ENCODE measurements around the gene EDIL3. TPM values are rescaled to one million over a fixed set of nuclear protein-coding genes. Genes with fewer than 3 reads are reported as not detected.
"Not testable (repeated sequence)": the region's sequence is repeated elsewhere in the genome, so short reads cannot be mapped to it uniquely, and the experiment has no call there.

The EDIL3 gene
- total RNA-seq, 4 donors from 2014 or later: 9.4 to 21.5 (median 17.5) TPM

- WGBS: 92% methylated on average over 1 of the region's 1 CpG
- Histone ChIP-seq H3K9me3 (no peaks in the 10 kb centered on the region), H3K4me3 (no peak overlapping the region), H3K36me3 (no peaks in the 10 kb centered on the region), H3K27ac (no peak overlapping the region), H3K4me1 (no peaks in the 10 kb centered on the region), H3K27me3 (no peaks in the 10 kb centered on the region)
- no peak for DNase-seq (ENCODE audit: low spot score in 2 of 2)
- no peak for TF ChIP-seq POLR2AphosphoS5 (IDR thresholded peaks at IDR 0.05)
- no peak for TF ChIP-seq POLR2A (IDR thresholded peaks at IDR 0.05)
- no peak for TF ChIP-seq EP300 (IDR thresholded peaks at IDR 0.05)
- TF ChIP-seq CTCF (IDR thresholded peaks at IDR 0.05): no peak
Measured at GRCh38 chr5:84184857-84185256, 199.8 kb downstream of the EDIL3 start.

GRCh38 chr5:84181093-84181492 lies 203.6 kb downstream of the EDIL3 start:
- no peak for TF ChIP-seq POLR2AphosphoS5 (IDR thresholded peaks at IDR 0.05)
- TF ChIP-seq EP300 (IDR thresholded peaks at IDR 0.05): no peak
- no peak for TF ChIP-seq POLR2A (IDR thresholded peaks at IDR 0.05)
- TF ChIP-seq CTCF (IDR thresholded peaks at IDR 0.05): no peak
- Histone ChIP-seq H3K27ac (no peak overlapping the region), H3K4me3 (no peak overlapping the region), H3K4me1 (no peaks in the 10 kb centered on the region), H3K9me3 (no peaks in the 10 kb centered on the region), H3K36me3 (no peaks in the 10 kb centered on the region), H3K27me3 (no peaks in the 10 kb centered on the region)
- WGBS: 39% methylated on average over 3 of the region's 3 CpGs
- no peak for DNase-seq (ENCODE audit: low spot score in 2 of 2)

GRCh38 chr5:84168841-84169240 lies 215.8 kb downstream of the EDIL3 start:
- Histone ChIP-seq H3K36me3 (no peaks in the 10 kb centered on the region), H3K4me1 (no peaks in the 10 kb centered on the region), H3K27ac (no peak overlapping the region), H3K9me3 (no peaks in the 10 kb centered on the region), H3K27me3 (no peaks in the 10 kb centered on the region), H3K4me3 (no peak overlapping the region)
- TF ChIP-seq CTCF (IDR thresholded peaks at IDR 0.05) (no peak), POLR2A (IDR thresholded peaks at IDR 0.05) (no peak), POLR2AphosphoS5 (IDR thresholded peaks at IDR 0.05) (no peak), EP300 (IDR thresholded peaks at IDR 0.05) (no peak)
- WGBS: 90% methylated on average over 2 of the region's 2 CpGs
- DNase-seq (ENCODE audit: low spot score in 2 of 2): no peak

- TF ChIP-seq CTCF (IDR thresholded peaks at IDR 0.05): no peak
- TF ChIP-seq EP300 (IDR thresholded peaks at IDR 0.05): no peak
- TF ChIP-seq POLR2AphosphoS5 (IDR thresholded peaks at IDR 0.05): no peak
- TF ChIP-seq POLR2A (IDR thresholded peaks at IDR 0.05): no peak
- no peak for DNase-seq (ENCODE audit: low spot score in 2 of 2)
- H3K27ac ChIP-seq: no peak overlapping the region
- H3K4me3 ChIP-seq: no peak overlapping the region
- H3K9me3 ChIP-seq: no peaks in the 10 kb centered on the region
- H3K27me3 ChIP-seq: no peaks in the 10 kb centered on the region
- H3K4me1 ChIP-seq: no peaks in the 10 kb centered on the region
- WGBS: 69% methylated on average over 1 of the region's 1 CpG
- H3K36me3 ChIP-seq: no peaks in the 10 kb centered on the region
Measured at GRCh38 chr5:84163671-84164070, 221.0 kb downstream of the EDIL3 start.

GRCh38 chr5:84162695-84163094 lies 222.0 kb downstream of the EDIL3 start:
- no peaks in the 10 kb centered on the region for H3K27me3 ChIP-seq
- no peaks in the 10 kb centered on the region for H3K4me1 ChIP-seq
- no peak for DNase-seq (ENCODE audit: low spot score in 2 of 2)
- TF ChIP-seq CTCF (IDR thresholded peaks at IDR 0.05) (no peak), POLR2AphosphoS5 (IDR thresholded peaks at IDR 0.05) (no peak), POLR2A (IDR thresholded peaks at IDR 0.05) (no peak), EP300 (IDR thresholded peaks at IDR 0.05) (no peak)
- no peak overlapping the region for H3K27ac ChIP-seq
- 65% methylated on average over 1 of the region's 1 CpG for WGBS
- H3K4me3 ChIP-seq: no peak overlapping the region
- H3K9me3 ChIP-seq: no peaks in the 10 kb centered on the region
- no peaks in the 10 kb centered on the region for H3K36me3 ChIP-seq

- not testable (repeated sequence) for H3K36me3 ChIP-seq; DNase-seq (ENCODE audit: low spot score in 2 of 2); H3K4me1 ChIP-seq; H3K9me3 ChIP-seq; H3K27me3 ChIP-seq; H3K27ac ChIP-seq; H3K4me3 ChIP-seq
Measured at GRCh38 chr5:84160650-84161049, 224.0 kb downstream of the EDIL3 start.

Measured in suprapubic skin (tissue), 4 donors.